ENCODE data around the gene WDFY2. TPM values are rescaled to one million over a fixed set of nuclear protein-coding genes. Genes with fewer than 3 reads are reported as not detected.

The WDFY2 gene
- total and polyA plus RNA-seq, 4 donors = 3.4 to 10.5 (median 5.8) TPM

DNA sequence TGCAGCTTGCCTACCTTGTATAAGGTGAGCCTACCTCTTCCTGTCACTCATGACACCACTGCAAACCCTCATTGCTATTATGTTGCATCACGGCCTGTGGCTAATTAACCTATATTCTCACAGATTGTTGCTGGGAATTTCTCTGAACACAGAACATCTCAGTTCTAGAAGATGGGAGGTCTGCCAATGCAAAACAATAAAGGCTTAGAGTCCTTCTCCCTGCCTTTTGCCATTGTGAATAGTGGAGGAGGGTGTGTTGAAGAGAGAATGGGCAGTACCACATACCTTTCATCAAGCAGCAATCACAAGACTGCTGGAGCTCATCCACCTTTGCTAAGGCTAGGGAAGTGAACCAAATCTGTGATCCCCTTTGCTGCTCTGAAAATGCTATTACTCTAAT, 34.4 kb downstream of the WDFY2 start:
- Histone ChIP-seq H3K27ac (ENCODE audit: low read depth in 1 of 2, low read length in 2 of 2) (no peak overlapping the region), H3K9ac (ENCODE audit: low read depth in 1 of 2, low read length in 2 of 2) (no peak overlapping the region), H3K36me3 (ENCODE audit: control insufficient read depth in 4 of 4, insufficient read depth in 3 of 4, low read depth in 1 of 4, low read length in 3 of 4) (peaks cover 0 to 2% (median 0%) of the 10 kb centered on the region in 4 donors), H3K27me3 (ENCODE audit: control insufficient read depth in 4 of 4, insufficient read depth in 4 of 4, low read length in 3 of 4) (no peaks in the 10 kb centered on the region), H3K4me1 (ENCODE audit: control insufficient read depth in 4 of 4, insufficient read depth in 4 of 4, low read length in 3 of 4) (peaks cover 0 to 4% (median 0%) of the 10 kb centered on the region in 4 donors), H3K9me3 (ENCODE audit: control insufficient read depth in 4 of 4, low read length in 3 of 4) (no peaks in the 10 kb centered on the region), H3K4me3 (ENCODE audit: low read depth in 1 of 3, low read length in 3 of 3) (no peak overlapping the region)
- WGBS = 88% methylated on average over 1 of the region's 1 CpG
- DNase-seq (ENCODE audit: low spot score) = no peak
- TF ChIP-seq HNF4A (conservative IDR thresholded peaks at IDR 0.05) = no peak
- TF ChIP-seq, protein P1, sequence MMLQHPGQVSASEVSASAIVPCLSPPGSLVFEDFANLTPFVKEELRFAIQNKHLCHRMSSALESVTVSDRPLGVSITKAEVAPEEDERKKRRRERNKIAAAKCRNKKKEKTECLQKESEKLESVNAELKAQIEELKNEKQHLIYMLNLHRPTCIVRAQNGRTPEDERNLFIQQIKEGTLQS (IDR thresholded peaks at IDR 0.05) = no peak
- no peak for TF ChIP-seq SP1 (IDR thresholded peaks at IDR 0.05)
- no peak for TF ChIP-seq JUND (IDR thresholded peaks at IDR 0.05)
- TF ChIP-seq, protein P2, sequence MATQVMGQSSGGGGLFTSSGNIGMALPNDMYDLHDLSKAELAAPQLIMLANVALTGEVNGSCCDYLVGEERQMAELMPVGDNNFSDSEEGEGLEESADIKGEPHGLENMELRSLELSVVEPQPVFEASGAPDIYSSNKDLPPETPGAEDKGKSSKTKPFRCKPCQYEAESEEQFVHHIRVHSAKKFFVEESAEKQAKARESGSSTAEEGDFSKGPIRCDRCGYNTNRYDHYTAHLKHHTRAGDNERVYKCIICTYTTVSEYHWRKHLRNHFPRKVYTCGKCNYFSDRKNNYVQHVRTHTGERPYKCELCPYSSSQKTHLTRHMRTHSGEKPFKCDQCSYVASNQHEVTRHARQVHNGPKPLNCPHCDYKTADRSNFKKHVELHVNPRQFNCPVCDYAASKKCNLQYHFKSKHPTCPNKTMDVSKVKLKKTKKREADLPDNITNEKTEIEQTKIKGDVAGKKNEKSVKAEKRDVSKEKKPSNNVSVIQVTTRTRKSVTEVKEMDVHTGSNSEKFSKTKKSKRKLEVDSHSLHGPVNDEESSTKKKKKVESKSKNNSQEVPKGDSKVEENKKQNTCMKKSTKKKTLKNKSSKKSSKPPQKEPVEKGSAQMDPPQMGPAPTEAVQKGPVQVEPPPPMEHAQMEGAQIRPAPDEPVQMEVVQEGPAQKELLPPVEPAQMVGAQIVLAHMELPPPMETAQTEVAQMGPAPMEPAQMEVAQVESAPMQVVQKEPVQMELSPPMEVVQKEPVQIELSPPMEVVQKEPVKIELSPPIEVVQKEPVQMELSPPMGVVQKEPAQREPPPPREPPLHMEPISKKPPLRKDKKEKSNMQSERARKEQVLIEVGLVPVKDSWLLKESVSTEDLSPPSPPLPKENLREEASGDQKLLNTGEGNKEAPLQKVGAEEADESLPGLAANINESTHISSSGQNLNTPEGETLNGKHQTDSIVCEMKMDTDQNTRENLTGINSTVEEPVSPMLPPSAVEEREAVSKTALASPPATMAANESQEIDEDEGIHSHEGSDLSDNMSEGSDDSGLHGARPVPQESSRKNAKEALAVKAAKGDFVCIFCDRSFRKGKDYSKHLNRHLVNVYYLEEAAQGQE (IDR thresholded peaks at IDR 0.05) = no peak

DNA sequence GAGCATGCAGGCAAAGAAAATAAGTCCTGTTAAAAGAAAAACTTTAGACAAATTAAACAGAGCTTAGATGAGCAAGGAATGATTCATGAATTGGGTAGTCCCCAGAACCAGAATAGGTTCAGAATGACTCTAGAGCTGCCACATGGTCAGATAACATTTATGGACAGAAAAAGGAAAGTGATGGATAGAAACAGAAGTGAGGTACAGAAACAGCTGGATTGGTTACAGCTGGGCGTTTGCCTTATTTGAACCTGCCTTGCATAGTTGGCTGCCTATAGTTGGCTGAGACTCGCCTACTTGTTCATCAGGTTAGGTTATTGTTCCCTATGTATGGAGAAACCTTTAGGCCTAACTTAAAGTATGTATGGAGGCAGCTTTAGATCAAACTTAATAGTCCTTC, 35.4 kb downstream of the WDFY2 start:
- Histone ChIP-seq H3K9me3 (ENCODE audit: control insufficient read depth in 4 of 4, low read length in 3 of 4) (no peaks in the 10 kb centered on the region), H3K36me3 (ENCODE audit: control insufficient read depth in 4 of 4, insufficient read depth in 3 of 4, low read depth in 1 of 4, low read length in 3 of 4) (peaks cover 0 to 2% (median 0%) of the 10 kb centered on the region in 4 donors), H3K4me3 (ENCODE audit: low read depth in 1 of 3, low read length in 3 of 3) (no peak overlapping the region), H3K9ac (ENCODE audit: low read depth in 1 of 2, low read length in 2 of 2) (no peak overlapping the region), H3K27ac (ENCODE audit: low read depth in 1 of 2, low read length in 2 of 2) (no peak overlapping the region), H3K27me3 (ENCODE audit: control insufficient read depth in 4 of 4, insufficient read depth in 4 of 4, low read length in 3 of 4) (no peaks in the 10 kb centered on the region), H3K4me1 (ENCODE audit: control insufficient read depth in 4 of 4, insufficient read depth in 4 of 4, low read length in 3 of 4) (no peaks in the 10 kb centered on the region)
- TF ChIP-seq, protein P3, sequence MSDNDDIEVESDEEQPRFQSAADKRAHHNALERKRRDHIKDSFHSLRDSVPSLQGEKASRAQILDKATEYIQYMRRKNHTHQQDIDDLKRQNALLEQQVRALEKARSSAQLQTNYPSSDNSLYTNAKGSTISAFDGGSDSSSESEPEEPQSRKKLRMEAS (IDR thresholded peaks at IDR 0.05) = no peak
- no peak for TF ChIP-seq EGR1 (IDR thresholded peaks at IDR 0.05; ENCODE audit: low read depth in 2 of 2)
- TF ChIP-seq JUND (IDR thresholded peaks at IDR 0.05) = no peak
- TF ChIP-seq, protein P4, sequence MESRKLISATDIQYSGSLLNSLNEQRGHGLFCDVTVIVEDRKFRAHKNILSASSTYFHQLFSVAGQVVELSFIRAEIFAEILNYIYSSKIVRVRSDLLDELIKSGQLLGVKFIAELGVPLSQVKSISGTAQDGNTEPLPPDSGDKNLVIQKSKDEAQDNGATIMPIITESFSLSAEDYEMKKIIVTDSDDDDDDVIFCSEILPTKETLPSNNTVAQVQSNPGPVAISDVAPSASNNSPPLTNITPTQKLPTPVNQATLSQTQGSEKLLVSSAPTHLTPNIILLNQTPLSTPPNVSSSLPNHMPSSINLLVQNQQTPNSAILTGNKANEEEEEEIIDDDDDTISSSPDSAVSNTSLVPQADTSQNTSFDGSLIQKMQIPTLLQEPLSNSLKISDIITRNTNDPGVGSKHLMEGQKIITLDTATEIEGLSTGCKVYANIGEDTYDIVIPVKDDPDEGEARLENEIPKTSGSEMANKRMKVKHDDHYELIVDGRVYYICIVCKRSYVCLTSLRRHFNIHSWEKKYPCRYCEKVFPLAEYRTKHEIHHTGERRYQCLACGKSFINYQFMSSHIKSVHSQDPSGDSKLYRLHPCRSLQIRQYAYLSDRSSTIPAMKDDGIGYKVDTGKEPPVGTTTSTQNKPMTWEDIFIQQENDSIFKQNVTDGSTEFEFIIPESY (IDR thresholded peaks at IDR 0.05) = no peak
- TF ChIP-seq FOXA2 (IDR thresholded peaks at IDR 0.05) = no peak
- TF ChIP-seq, protein P5, sequence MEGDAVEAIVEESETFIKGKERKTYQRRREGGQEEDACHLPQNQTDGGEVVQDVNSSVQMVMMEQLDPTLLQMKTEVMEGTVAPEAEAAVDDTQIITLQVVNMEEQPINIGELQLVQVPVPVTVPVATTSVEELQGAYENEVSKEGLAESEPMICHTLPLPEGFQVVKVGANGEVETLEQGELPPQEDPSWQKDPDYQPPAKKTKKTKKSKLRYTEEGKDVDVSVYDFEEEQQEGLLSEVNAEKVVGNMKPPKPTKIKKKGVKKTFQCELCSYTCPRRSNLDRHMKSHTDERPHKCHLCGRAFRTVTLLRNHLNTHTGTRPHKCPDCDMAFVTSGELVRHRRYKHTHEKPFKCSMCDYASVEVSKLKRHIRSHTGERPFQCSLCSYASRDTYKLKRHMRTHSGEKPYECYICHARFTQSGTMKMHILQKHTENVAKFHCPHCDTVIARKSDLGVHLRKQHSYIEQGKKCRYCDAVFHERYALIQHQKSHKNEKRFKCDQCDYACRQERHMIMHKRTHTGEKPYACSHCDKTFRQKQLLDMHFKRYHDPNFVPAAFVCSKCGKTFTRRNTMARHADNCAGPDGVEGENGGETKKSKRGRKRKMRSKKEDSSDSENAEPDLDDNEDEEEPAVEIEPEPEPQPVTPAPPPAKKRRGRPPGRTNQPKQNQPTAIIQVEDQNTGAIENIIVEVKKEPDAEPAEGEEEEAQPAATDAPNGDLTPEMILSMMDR (IDR thresholded peaks at IDR 0.05; ENCODE audit: low read depth, low read length, missing input control) = no peak
- no peak for TF ChIP-seq FOXA1 (IDR thresholded peaks at IDR 0.05)
- TF ChIP-seq, protein P2 (IDR thresholded peaks at IDR 0.05) = no peak
- no peak for TF ChIP-seq RXRA (IDR thresholded peaks at IDR 0.05)
- no peak for TF ChIP-seq RAD21 (IDR thresholded peaks at IDR 0.05)
- TF ChIP-seq GABPA (IDR thresholded peaks at IDR 0.05 in 1 of 2, conservative IDR thresholded peaks at IDR 0.05 in 1 of 2) = no peak
- no peak for TF ChIP-seq TAF1 (conservative IDR thresholded peaks at IDR 0.05)
- DNase-seq (ENCODE audit: low spot score) = no peak
- 91% methylated on average over 2 of the region's 2 CpGs for WGBS
